Right atrium auricular region (tissue), 2 donors: ENCODE results near the gene C20orf202. TPM values are rescaled to one million over a fixed set of nuclear protein-coding genes. Genes with fewer than 3 reads are reported as not detected.
A peak's percentile ranks its signal among the peaks of the same experiment; 100 is the strongest.

ENCODE experiments used
- DNase-seq: peaks from one replicate; pipeline ENCODE4 v3.0.0-alpha.2; 2019; ENCODE audit warnings: low spot score
- H3K27ac ChIP-seq, 2 donors: fragments of 200-600 bp; sonication (generic); 1 replicate in 1 of 2; 2 replicates in 1 of 2; pipeline ENCODE4 v1.5.1; 2016 to 2019
- H3K27me3 ChIP-seq, 2 donors: fragments of 200-600 bp; sonication (generic); one replicate each; pipeline versions ENCODE4 v1.5.1 to v1.6.0; 2017 to 2019
- H3K36me3 ChIP-seq: fragments of 200-600 bp; sonication (generic); one replicate; pipeline ENCODE4 v1.5.1; 2016
- H3K4me1 ChIP-seq, 2 donors: fragments of 200-600 bp; sonication (generic); one replicate each; pipeline versions ENCODE4 v1.5.1 to v1.6.0; 2017 to 2019
- H3K4me3 ChIP-seq, 2 donors: fragments of 200-600 bp; sonication (generic); 1 replicate in 1 of 2; 2 replicates in 1 of 2; pipeline ENCODE4 v1.5.1; 2017 to 2019; ENCODE audit warnings: mild to moderate bottlenecking in 1 of 2, moderate library complexity in 1 of 2
- H3K9me3 ChIP-seq, 2 donors: fragments of 200-600 bp; sonication (generic); one replicate each; pipeline ENCODE4 v1.5.1; 2019
- CTCF ChIP-seq, 2 donors: fragments of 200-600 bp; sonication (generic); IDR thresholded peaks; one replicate each; pipeline ENCODE4 v1.5.1; 2019; ENCODE audit warnings: antibody characterized with exemption in 2 of 2
- total RNA-seq, 2 donors: library from RNA; depleted of rRNA; stranded (reverse); fragments of >200 nt; gene quantifications; one replicate each; pipeline ENCODE4 v1.1.0, GENCODE V29; 2016

Gene C20orf202
- under 1 TPM in 1 of 2 donors, not detected in 1; 0.20 TPM for total RNA-seq

GRCh38 chr20:1202762-1203504 is at the start of gene C20orf202:
C20orf202 (plus strand) TSS chr20:1203454; CDS start chr20:1203586, 132 bp downstream.
- Histone ChIP-seq H3K27ac (no peak within 1 kb of the TSS), H3K9me3 (no peaks in the 10 kb centered on the region), H3K4me1 (no peaks in the 10 kb centered on the region), H3K27me3 (no peaks in the 10 kb centered on the region), H3K36me3 (no peaks in the 10 kb centered on the region), H3K4me3 (no peak within 1 kb of the TSS)
- DNase-seq: no peak
- TF ChIP-seq CTCF (IDR thresholded peaks at IDR 0.05): no peak

- no peaks in the 10 kb centered on the region for H3K9me3 ChIP-seq
Observed at GRCh38 chr20:1154226-1154625, 49.0 kb upstream of the C20orf202 start.

GRCh38 chr20:1154691-1155090 is 48.6 kb upstream of the C20orf202 start:
- no peak for DNase-seq
- peaks cover 11% of the 10 kb centered on the region for H3K36me3 ChIP-seq

More at GRCh38 chr20:1154226-1154625, 49.0 kb upstream of the C20orf202 start:
- no peak overlapping the region for H3K4me3 ChIP-seq
- H3K27ac ChIP-seq: no peak overlapping the region
- DNase-seq: no peak
- H3K4me1 ChIP-seq: no peaks in the 10 kb centered on the region
- TF ChIP-seq CTCF (IDR thresholded peaks at IDR 0.05): no peak
- peaks cover 11% of the 10 kb centered on the region for H3K36me3 ChIP-seq
- no peaks in the 10 kb centered on the region for H3K27me3 ChIP-seq

GRCh38 chr20:1155342-1155741 is 47.9 kb upstream of the C20orf202 start:
- Histone ChIP-seq H3K27ac (no peak overlapping the region), H3K27me3 (no peaks in the 10 kb centered on the region), H3K4me3 (no peak overlapping the region), H3K4me1 (no peaks in the 10 kb centered on the region), H3K36me3 (peaks cover 12% of the 10 kb centered on the region), H3K9me3 (no peaks in the 10 kb centered on the region)
- no peak for DNase-seq
- no peak for TF ChIP-seq CTCF (IDR thresholded peaks at IDR 0.05)

More at GRCh38 chr20:1154691-1155090, 48.6 kb upstream of the C20orf202 start:
- Histone ChIP-seq H3K27me3 (no peaks in the 10 kb centered on the region), H3K9me3 (no peaks in the 10 kb centered on the region), H3K4me1 (no peaks in the 10 kb centered on the region), H3K4me3 (no peak overlapping the region), H3K27ac (no peak overlapping the region)
- no peak for TF ChIP-seq CTCF (IDR thresholded peaks at IDR 0.05)

GRCh38 chr20:1160496-1160895 is 42.8 kb upstream of the C20orf202 start:
- DNase-seq: peak; percentile 23
- Histone ChIP-seq H3K36me3 (peaks cover 38% of the 10 kb centered on the region), H3K9me3 (no peaks in the 10 kb centered on the region), H3K27me3 (no peaks in the 10 kb centered on the region), H3K4me1 (no peaks in the 10 kb centered on the region), H3K4me3 (no peak overlapping the region), H3K27ac (no peak overlapping the region)
- TF ChIP-seq CTCF (IDR thresholded peaks at IDR 0.05): no peak
